ENCODE data around the gene C2CD2.

The C2CD2 gene

GRCh38 chr21:41861255-41861654, 92.6 kb downstream of the C2CD2 start:
- DNase-seq = no peak

DNA sequence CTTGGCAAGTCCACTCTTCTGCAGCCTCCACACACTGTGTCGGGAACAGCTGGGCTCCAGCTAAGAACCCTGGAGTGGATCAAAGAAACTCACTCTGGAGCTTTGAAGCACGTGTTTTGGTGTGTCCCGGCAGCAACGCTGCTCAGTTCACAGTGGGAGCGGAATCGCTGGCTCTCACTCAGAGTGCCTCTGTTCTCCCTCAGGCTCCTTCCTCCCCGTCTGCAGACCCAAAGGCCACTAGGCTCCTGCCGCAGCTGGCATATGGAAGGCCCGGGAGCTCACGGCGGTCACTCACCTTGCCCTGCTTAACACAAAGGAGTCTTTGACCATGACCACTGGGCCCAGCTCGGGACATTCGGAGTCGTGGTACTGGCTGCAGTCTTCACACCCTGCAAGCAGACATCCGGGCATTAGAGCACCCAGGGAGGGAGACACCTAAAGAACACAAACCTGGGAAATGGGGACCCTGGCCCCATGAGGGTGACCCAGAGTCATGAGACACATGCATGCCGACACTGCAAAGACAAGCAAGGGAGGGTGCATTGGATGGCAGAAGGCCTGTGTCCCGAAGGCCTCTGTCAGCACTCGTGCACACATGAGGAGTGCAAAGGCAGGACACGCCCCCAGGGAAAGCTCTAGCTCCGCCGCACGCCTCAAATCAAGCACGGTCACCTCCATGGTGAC, 94.4 kb downstream of the C2CD2 start:
- DNase-seq = no peak

GRCh38 chr21:41858466-41859296, 95.1 kb downstream of the C2CD2 start:
- DNase-seq = no peak

DNA sequence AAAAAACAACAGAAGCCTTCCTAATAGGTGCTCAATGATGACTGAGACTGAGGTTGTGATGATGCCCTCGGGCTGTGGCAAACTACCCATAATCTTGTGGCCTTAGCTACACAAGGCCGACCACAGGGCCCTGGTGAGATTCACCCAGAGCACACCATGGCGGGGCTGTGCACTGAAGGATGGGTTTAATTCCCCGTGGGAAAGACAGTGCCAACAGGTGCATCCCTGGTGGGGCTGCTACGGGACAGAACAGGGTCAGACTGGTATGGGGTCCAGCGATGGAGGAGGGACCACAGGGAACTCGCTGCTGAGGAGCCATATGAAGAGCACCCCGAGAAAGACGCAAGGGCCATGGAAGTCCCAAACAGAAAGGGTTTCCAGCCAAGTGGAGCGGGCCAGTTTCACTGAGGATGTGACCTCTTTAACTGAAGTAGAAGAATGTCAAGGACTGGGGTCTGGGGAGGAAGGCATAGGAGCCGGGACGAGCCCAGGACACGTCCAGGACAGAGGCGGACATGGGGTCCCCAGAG, 96.0 kb downstream of the C2CD2 start:
- no peak for DNase-seq

GRCh38 chr21:41856572-41856971, 97.2 kb downstream of the C2CD2 start:
- DNase-seq = no peak

- DNase-seq = no peak
Measured at GRCh38 chr21:41854426-41854995, 99.3 kb downstream of the C2CD2 start.

DNA sequence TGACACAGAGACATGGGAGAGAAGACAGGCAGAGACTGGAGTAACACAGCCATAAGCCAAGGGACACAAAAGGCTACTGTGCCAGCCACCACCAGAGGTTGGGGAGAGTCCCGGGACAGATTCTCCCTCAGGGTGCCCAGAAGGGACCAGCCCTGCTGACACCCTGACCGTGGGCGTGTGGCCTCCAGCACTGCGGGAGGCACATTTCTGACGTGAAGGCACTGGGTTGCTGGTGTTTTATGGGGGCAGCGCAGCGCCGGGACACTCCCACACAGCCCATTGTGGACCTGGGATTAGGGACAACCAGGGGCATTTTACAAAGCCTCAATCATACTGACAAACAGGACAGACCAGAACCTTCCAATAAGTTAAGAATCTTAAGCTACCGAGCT, 100.9 kb downstream of the C2CD2 start:
- DNase-seq = no peak

- no peak for DNase-seq
Measured at GRCh38 chr21:41852151-41852928, 101.5 kb downstream of the C2CD2 start.

DNA sequence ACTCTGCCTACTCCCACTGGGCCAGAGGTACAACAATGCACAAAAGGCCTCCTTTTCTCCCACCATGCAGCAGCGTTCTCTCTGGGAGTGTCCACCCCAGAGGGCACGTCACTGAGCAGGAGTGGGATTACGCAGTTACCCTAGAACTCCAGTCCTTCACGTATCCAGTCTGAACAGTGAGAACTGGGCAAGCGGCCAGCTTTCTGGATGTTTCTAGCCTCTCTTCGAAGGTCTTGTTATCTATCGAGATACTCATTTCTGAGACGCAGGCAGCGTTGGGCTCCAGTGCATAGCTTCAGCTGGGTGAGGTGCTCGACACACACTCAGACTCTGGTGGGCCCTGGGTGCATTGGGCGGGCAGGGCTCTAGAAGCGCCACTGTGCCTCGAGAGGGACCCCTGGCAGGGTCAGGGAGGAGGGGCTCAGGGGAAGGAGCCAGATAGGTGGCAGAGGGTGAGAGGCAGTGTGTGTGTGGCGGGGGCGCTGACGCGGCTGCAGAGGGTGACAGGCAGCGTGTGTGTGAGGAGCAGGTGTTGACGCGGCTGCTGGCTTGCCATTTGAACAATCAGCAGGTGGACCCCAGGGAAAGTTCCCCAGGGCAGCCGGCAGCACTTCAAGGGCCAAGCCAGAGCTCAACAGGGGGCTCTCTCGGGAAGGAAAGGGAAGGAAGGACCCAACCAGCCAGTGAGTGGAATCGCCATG, 102.6 kb downstream of the C2CD2 start:
- DNase-seq = no peak

DNA sequence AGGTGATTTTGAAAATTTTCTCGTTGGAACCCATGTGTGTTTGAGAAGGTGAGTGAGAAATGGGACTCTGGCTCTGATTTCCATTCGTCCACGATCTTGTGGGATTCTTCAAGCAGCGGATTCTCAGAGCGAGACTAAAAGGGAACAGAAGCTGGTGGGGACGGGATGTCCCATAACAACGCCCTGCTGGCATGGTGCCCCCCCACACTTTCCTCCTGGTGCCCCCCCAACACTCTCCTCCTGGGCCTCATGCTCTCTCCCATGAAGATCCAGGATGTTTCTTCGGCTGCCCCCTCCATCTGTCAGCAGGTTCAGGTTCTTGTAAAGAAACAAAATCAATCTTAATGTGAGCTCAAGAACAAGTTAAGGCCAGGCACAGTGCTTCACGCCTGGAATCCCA, 103.7 kb downstream of the C2CD2 start:
- DNase-seq = no peak

GRCh38 chr21:41848958-41849580, 104.7 kb downstream of the C2CD2 start:
- DNase-seq = no peak

- no peak for DNase-seq
Measured at GRCh38 chr21:41848533-41848932, 105.3 kb downstream of the C2CD2 start.

DNA sequence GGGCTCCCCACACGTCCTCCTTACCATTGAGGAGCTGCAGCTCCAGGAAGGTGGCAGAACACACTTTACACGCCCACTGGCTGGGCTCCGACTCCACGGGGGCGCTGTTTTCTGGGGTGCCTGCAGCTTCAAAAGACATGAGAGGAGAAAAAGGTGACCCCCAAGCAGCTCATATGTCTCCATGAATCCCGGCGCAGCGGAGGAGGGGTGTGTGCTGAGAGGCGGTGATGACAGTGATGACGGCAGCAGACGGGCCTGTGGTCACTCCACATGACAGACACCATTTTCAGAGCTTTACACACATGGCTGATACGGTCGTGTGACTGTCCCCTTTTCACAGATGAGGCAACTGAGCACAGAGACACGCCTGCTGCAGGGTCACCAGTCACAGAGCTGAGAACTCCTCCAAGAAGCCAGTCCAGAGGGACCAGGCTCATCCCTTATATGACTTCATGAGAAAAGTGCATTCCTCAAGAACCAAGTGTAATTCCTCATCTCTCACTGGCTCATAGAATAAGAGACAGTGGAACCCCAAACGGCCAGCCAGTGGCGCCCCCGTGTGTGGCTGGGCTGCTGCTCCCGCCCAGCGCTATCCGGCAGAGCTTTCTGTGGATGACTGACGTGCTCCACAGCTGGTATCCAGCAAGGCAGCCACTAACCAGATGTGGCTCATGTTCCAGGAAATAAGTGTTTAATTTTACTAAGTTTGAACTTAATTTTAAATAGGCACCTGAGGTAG, 106.6 kb downstream of the C2CD2 start:
- DNase-seq = no peak

DNA sequence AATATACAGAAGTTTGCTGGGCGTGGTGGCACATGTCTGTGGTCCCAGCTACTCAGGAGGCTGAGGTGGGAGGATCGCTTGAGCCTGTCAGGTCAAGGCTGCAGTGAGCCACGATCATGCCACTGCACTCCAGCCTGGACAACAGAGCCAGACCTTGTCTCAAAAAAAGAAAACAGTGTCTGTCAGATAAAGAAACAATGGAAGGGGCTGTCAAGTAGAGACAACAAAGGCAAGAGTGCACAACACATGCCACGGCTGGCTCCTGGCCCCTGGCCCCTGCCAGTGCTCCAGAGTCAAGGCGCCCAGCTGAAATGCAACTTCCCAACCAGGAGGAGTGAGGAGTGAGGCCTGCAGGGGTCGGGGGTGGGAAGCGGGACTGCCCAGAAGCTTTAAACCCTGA, 107.3 kb downstream of the C2CD2 start:
- no peak for DNase-seq

DNA sequence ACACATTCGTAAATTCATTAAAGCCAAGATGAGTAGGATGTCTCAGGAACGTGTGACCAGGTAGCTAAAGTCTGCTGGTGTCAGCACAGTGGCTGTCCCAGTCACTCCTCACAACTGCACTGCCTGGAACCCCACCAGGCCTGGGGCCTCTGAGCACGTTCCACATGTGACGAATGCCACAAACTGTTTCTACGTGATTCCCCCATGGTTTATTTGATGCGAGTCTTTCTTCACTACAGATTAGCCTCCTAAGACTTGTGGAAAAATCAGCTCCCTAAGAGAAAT, 107.8 kb downstream of the C2CD2 start:
- DNase-seq = no peak

DNA sequence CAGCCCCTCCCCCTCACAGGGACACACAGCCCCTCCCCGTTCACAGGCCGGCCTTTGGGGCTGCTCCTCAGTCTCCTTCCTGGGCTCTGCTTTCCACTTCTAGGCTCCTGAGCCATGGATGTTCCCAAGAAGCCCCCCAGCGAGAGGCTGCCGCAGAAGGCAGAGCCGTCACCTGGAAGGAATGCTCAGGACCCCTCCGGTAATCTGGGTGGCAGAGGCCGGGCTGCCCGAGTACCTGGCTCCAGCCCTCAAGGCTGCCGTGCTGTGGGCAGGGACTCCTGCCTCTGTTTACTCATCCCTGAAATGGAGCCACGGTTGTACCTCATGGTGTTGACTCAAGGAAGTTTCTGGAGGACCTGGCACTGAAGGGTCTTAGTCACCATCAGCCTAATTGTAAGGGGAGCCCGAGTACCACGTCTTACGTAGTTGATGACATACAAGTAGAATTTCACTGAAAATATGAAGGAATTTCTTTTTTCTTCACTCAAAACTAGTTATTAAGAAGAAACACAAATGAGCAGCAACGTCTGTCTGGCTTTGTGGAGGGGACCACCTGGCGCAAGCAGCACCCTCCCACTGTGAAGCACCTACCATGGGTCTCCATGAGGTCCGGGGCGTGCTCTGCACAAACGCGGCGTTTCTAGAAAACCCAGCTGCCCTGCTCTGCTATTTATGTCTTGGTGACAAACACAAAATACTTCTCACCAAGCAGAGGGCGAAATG, 108.3 kb downstream of the C2CD2 start:
- DNase-seq = no peak

DNA sequence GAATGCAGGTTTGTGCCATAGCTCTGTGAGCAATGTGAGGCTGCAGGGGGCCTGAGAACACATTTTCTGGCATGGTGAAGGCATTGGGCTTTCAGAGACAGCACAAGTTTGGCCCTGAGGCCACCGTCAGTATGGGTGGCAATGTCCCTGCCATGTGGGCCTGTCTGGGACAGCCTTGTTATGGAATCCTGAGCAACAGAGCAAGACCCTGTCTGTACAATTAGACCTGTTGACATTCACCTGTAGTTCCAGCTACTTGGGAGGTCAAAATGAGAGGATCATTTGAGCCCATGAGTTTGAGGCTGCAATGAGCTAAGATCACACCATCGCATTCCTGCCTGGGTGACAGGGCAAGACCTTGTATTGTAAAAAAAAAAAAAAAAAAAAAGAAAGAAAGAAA, 110.2 kb downstream of the C2CD2 start:
- DNase-seq = no peak

DNA sequence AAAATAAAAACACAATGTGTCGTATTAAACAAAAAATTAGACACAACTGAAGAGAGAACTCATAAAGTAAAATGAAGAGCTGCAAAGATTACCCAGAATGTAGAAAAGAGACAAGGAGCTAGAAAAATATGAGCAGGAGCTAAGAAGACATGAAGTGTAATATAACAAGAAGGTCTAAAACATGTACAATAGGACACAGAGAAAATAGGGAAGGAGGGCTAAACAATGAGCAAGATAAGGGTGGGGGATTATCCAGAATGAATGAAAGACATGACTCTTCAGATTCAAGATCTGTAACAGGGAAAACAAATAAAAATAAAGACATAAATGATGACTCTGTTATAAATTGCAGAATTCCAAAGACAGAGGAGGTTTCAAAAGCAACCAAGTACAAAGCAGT, 112.9 kb downstream of the C2CD2 start:
- no peak for DNase-seq

- no peak for DNase-seq
Measured at GRCh38 chr21:41839387-41840000, 114.3 kb downstream of the C2CD2 start.

DNA sequence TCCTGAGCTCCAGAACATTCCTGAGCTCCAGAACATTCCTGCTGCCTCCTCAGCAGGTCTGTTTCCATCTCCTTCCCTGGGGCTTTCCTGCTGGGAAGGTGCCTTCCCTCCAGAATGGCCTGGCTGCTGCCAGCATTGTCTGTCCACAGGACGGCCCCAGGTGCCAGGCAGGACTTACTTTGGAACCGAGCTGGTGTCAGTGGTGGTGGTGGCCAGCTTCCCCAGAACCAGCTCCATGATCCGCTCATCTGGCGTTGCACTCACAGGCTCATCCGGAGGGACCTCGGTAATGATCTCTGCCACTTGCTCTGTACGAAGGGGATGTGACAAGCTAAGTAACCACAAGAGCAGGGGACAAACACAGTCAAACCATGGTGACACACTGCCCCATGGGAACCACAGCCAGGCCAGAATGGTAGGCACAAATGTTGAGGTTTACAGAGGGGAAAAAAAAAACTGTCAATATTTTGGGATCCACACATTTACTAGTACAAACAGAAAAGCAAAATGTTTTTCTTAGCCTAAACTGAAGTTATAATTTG, 116.0 kb downstream of the C2CD2 start:
- DNase-seq = no peak

Measured in CD4-positive, alpha-beta T cell treated with Interferon alpha-2 for 1 hour (primary cell).